Superior temporal gyrus (tissue), 1 donor: ENCODE measurements around the gene CHD6.

Source experiments
- DNase-seq: peaks from one replicate; pipeline ENCODE4 v3.0.0-alpha.2; 2016; ENCODE audit errors: extremely low spot score

The CHD6 gene

GRCh38 chr20:41580350-41580749, 37.8 kb downstream of the CHD6 start:
- no peak for DNase-seq

GRCh38 chr20:41577129-41578009, 40.8 kb downstream of the CHD6 start:
- DNase-seq = no peak

- DNase-seq = no peak
Observed at GRCh38 chr20:41575412-41575811, 42.8 kb downstream of the CHD6 start.

- DNase-seq = no peak
Observed at GRCh38 chr20:41574802-41575389, 43.3 kb downstream of the CHD6 start.

- DNase-seq = no peak
Observed at GRCh38 chr20:41573955-41574354, 44.2 kb downstream of the CHD6 start.

- no peak for DNase-seq
Observed at GRCh38 chr20:41572010-41572572, 46.1 kb downstream of the CHD6 start.

- DNase-seq = no peak
Observed at GRCh38 chr20:41571006-41571405, 47.2 kb downstream of the CHD6 start.

- DNase-seq = no peak
Observed at GRCh38 chr20:41570557-41570956, 47.6 kb downstream of the CHD6 start.

GRCh38 chr20:41567615-41568014, 50.6 kb downstream of the CHD6 start:
- DNase-seq = no peak

GRCh38 chr20:41566896-41567527, 51.2 kb downstream of the CHD6 start:
- no peak for DNase-seq

- DNase-seq = no peak
Observed at GRCh38 chr20:41563087-41563486, 55.1 kb downstream of the CHD6 start.

- no peak for DNase-seq
Observed at GRCh38 chr20:41560970-41561369, 57.2 kb downstream of the CHD6 start.

GRCh38 chr20:41559658-41560057, 58.5 kb downstream of the CHD6 start:
- DNase-seq = no peak

- no peak for DNase-seq
Observed at GRCh38 chr20:41553142-41553879, 64.9 kb downstream of the CHD6 start.

- DNase-seq = no peak
Observed at GRCh38 chr20:41552295-41553068, 65.7 kb downstream of the CHD6 start.

- no peak for DNase-seq
Observed at GRCh38 chr20:41551011-41551705, 67.0 kb downstream of the CHD6 start.

GRCh38 chr20:41547221-41547620, 71.0 kb downstream of the CHD6 start:
- no peak for DNase-seq

- DNase-seq = no peak
Observed at GRCh38 chr20:41546535-41546934, 71.6 kb downstream of the CHD6 start.

GRCh38 chr20:41544472-41544871, 73.7 kb downstream of the CHD6 start:
- no peak for DNase-seq

- peak; percentile 23 for DNase-seq
Observed at GRCh38 chr20:41540918-41541317, 77.3 kb downstream of the CHD6 start.
